ENCODE measurements around the gene USP14.

USP14 gene

DNA sequence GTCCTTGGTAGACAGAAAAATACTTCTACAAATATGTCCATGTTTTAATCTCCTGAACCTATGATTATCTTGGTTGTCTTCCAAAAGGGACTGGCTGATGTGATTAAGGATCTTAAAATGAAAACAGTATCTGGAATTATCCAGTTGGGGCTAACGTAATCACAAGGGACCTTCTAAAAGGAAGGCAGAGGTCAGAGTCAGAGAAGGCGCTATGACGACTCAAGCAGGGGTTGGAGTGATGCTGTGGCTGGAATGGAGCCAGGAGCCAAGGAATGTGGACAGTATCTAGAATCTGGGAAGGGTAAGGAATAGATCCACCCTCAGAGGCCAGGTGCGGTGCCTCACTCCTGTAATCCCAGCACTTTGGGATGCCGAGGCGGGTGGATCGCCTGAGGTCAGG lies 4.2 kb upstream of the USP14 start:
- Mint-ChIP-seq H3K4me1 (peaks cover 4% of the 10 kb centered on the region), H3K27me3 (ENCODE audit: low read depth, poor library complexity) (peaks cover 71% of the 10 kb centered on the region)
- no peak for DNase-seq

DNA sequence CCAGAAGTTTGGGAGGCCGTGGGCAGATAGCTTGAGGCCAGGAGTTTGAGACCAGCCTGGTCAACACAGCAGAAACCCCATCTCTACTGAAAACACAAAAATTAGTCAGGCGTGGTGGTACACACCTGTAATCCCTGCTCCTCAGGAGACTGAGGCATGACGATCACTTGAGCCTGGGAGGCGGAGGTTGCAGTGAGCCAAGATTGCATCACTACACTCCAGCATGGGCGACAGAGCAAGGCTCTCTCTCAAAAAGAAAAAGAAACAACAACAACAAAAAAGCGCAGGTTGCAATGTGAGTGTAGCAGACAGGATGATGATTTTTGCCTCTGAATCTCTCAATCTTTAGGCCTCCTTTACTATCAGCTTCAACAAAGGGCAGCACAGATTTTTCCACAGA lies 2.7 kb upstream of the USP14 start:
- Mint-ChIP-seq H3K9me3 (peaks cover 3% of the 10 kb centered on the region), H3K4me1 (peaks cover 19% of the 10 kb centered on the region), H3K36me3 (ENCODE audit: low read depth) (no peaks in the 10 kb centered on the region), H3K27ac (no peak overlapping the region), H3K27me3 (ENCODE audit: low read depth, poor library complexity) (peaks cover 57% of the 10 kb centered on the region), H3K4me3 (no peak overlapping the region)
- TF ChIP-seq, protein P1, sequence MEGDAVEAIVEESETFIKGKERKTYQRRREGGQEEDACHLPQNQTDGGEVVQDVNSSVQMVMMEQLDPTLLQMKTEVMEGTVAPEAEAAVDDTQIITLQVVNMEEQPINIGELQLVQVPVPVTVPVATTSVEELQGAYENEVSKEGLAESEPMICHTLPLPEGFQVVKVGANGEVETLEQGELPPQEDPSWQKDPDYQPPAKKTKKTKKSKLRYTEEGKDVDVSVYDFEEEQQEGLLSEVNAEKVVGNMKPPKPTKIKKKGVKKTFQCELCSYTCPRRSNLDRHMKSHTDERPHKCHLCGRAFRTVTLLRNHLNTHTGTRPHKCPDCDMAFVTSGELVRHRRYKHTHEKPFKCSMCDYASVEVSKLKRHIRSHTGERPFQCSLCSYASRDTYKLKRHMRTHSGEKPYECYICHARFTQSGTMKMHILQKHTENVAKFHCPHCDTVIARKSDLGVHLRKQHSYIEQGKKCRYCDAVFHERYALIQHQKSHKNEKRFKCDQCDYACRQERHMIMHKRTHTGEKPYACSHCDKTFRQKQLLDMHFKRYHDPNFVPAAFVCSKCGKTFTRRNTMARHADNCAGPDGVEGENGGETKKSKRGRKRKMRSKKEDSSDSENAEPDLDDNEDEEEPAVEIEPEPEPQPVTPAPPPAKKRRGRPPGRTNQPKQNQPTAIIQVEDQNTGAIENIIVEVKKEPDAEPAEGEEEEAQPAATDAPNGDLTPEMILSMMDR (IDR thresholded peaks at IDR 0.05), result no peak
- no peak for DNase-seq

More for the DNA sequence above, 4.2 kb upstream of the USP14 start:
- Mint-ChIP-seq H3K36me3 (ENCODE audit: low read depth) (no peaks in the 10 kb centered on the region), H3K27ac (no peak overlapping the region), H3K4me3 (no peak overlapping the region), H3K9me3 (peaks cover 3% of the 10 kb centered on the region)
- TF ChIP-seq, protein P1 (IDR thresholded peaks at IDR 0.05), result no peak

DNA sequence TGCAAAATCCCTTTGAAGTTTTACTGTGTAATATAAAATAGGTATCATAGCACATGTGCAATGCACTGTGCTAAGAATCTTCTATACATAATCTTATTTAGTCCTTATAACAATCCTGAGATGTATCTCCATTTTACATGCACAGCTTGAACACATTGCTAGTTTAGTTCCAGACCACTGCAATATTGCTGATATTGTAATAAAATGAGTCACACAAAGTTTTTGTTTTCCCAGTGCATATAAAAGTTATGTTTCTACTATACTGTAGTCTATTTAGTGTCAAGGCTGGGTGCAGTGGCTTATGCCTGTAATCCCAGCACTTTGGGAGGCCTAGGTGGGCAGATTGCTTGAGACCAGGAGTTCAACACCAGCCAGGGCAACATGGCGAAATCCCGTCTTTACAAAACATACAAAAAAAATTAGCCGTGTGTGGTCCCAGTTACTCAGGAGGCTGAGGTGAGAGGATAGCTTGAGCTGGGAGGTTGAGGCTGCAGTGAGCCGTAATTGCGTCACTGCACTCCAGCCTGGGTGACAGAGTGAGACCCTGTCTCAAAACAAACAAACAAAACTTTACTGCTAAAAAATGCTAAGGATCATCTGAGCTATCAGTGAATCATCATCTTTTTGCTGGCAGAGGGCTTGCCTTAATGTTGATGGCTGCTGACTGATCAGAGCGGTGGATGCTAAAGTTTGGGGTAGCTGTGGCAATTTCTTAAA lies 1.7 kb upstream of the USP14 start:
- TF ChIP-seq, protein P1 (IDR thresholded peaks at IDR 0.05), result no peak
- no peak overlapping the region for H3K4me3 Mint-ChIP-seq
- H3K27me3 Mint-ChIP-seq (ENCODE audit: low read depth, poor library complexity), result peaks cover 48% of the 10 kb centered on the region
- H3K9me3 Mint-ChIP-seq, result peaks cover 7% of the 10 kb centered on the region
- H3K27ac Mint-ChIP-seq, result no peak overlapping the region
- no peak for DNase-seq
- peaks cover 7% of the 10 kb centered on the region for H3K36me3 Mint-ChIP-seq (ENCODE audit: low read depth)
- peaks cover 27% of the 10 kb centered on the region for H3K4me1 Mint-ChIP-seq

DNA sequence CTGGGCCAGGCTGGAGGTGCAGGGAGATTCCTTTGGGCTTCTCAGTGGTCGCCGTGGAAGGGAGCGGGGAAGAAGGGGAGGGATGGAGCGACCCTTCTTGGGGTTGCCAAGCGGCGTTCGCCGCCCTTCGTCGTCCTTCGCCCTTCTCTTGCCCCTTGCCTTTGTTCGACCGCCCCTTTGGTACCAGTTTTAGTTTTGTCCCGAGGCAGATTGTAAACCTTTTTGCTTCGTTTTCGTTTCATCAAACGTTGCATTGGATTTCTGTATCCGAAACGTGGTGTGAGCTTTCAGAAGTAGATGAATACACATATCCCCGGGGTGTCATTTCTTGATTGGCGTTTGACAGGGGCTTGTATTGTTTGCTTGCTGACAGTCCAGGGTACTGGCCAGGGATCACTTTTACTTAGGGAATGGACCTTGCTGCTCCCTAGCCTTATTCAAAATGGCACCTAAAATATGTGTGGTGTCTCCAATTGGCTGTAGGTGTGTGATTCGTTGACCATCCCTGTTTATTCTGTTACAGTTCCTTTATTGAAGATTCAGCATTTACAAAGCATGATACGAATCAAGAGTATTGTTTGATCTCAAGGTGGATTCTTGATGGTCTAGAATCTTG lies 788 bp downstream of the USP14 start:
- Mint-ChIP-seq H3K27ac (peak overlapping the region; percentile 97), H3K4me1 (peaks cover 27% of the 10 kb centered on the region), H3K9me3 (peaks cover 7% of the 10 kb centered on the region), H3K27me3 (ENCODE audit: low read depth, poor library complexity) (peaks cover 31% of the 10 kb centered on the region), H3K36me3 (ENCODE audit: low read depth) (peaks cover 32% of the 10 kb centered on the region), H3K4me3 (peak overlapping the region; percentile 96)
- TF ChIP-seq, protein P1 (IDR thresholded peaks at IDR 0.05), result no peak
- no peak for DNase-seq

DNA sequence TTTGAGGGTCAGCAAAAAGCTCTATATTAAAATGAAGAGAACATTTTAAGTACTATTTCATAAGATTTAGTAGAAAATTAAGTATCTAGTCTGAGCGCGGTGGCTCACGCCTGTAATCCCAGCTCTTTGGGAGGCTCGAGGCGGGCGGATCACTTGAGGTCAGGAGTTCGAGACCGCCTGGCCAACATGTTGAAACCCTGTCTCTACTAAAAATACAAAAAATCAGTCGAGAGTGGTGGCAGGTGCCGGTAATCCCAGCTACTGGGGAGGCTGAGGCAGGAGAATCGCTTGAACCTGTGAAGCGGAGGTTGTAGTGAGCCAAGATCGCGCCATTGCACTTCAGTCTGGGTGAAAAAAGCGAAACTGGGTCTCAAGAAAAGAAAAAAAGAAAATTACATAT lies 1.6 kb downstream of the USP14 start:
- H3K27me3 Mint-ChIP-seq (ENCODE audit: low read depth, poor library complexity), result peaks cover 24% of the 10 kb centered on the region
- H3K4me3 Mint-ChIP-seq, result peak overlapping the region; percentile 96
- peaks cover 7% of the 10 kb centered on the region for H3K9me3 Mint-ChIP-seq
- peaks cover 27% of the 10 kb centered on the region for H3K4me1 Mint-ChIP-seq
- peak overlapping the region; percentile 48 for H3K27ac Mint-ChIP-seq
- TF ChIP-seq, protein P1 (IDR thresholded peaks at IDR 0.05), result no peak
- DNase-seq, result no peak
- H3K36me3 Mint-ChIP-seq (ENCODE audit: low read depth), result peaks cover 40% of the 10 kb centered on the region

Measured in nephron progenitor cell (in vitro differentiated cells).